Brain microvascular endothelial cell (primary cell): ENCODE data around the gene KCNJ12.

Experiments used
- DNase-seq: peaks from one replicate; pipeline ENCODE4 v3.0.0-alpha.2; 2020
- H3K27ac ChIP-seq: fragments of 250-450 bp; sonication (Bioruptor Pico); 2 replicates; pipeline ENCODE4 v1.5.1; 2020; ENCODE audit warnings: mild to moderate bottlenecking, moderate library complexity
- H3K27me3 ChIP-seq: fragments of 250-450 bp; sonication (Bioruptor Pico); replicated peaks from 2 replicates; pipeline ENCODE4 v1.5.1; 2020; ENCODE audit warnings: mild to moderate bottlenecking
- H3K36me3 ChIP-seq: fragments of 250-450 bp; sonication (Bioruptor Pico); replicated peaks from 2 replicates; pipeline ENCODE4 v1.5.1; 2020; ENCODE audit warnings: mild to moderate bottlenecking
- H3K4me3 ChIP-seq: 2 replicates; pipeline ENCODE4 v1.5.1; 2011; ENCODE audit warnings: low read depth, mild to moderate bottlenecking, control low read depth, low read length, moderate library complexity
- CTCF ChIP-seq: IDR thresholded peaks from 2 replicates; pipeline ENCODE4 v1.5.1; 2011; ENCODE audit warnings: low read depth, mild to moderate bottlenecking, moderate library complexity, low read length, control low read depth, inconsistent platforms; ENCODE audit errors: missing control alignments
- in situ Hi-C: cut with HindIII; loops from 2 replicates; pipeline ENCODE4 v1.10.0; 2017; ENCODE audit warnings: low sequenced_read_pairs, low pct_ligation_motif_present

The KCNJ12 gene

GRCh38 chr17:21388944-21389343 is 12.8 kb downstream of the KCNJ12 start:
- no peak overlapping the region for H3K27ac ChIP-seq
- DNase-seq: no peak
- H3K4me3 ChIP-seq: no peak overlapping the region
- in situ Hi-C loops: no loop called here
- H3K27me3 ChIP-seq: peaks cover 8% of the 10 kb centered on the region
- no peak for TF ChIP-seq CTCF
- H3K36me3 ChIP-seq: no peaks in the 10 kb centered on the region

- Histone ChIP-seq H3K27me3 (peaks cover 8% of the 10 kb centered on the region), H3K4me3 (no peak overlapping the region), H3K36me3 (no peaks in the 10 kb centered on the region), H3K27ac (no peak overlapping the region)
- DNase-seq: no peak
- TF ChIP-seq CTCF: no peak
- in situ Hi-C loops: no loop called here
Observed at GRCh38 chr17:21389394-21389793, 13.2 kb downstream of the KCNJ12 start.

DNA sequence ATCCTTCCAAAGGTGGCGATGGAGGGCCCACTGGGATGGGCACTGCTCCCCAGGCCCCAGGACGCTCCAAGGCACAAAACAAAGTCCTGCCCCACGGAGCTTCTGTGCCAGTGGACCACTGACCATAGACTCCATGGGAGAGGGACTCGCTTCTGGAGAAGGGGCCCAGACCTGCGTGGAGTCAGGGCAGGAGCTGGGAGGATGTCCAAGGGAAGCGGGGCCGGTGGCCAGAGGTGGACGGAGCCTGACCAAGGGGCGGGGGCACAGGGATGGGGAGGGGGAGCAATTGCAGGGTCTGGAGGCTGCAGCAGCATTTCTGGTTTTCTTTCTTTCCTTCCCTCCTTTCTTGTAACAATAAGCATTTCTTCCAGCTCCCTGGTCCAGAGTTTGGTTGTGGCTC is 14.1 kb downstream of the KCNJ12 start:
- no peak for TF ChIP-seq CTCF

GRCh38 chr17:21392266-21392665 is 16.1 kb downstream of the KCNJ12 start:
- Histone ChIP-seq H3K4me3 (no peak overlapping the region), H3K27me3 (peaks cover 8% of the 10 kb centered on the region), H3K27ac (no peak overlapping the region), H3K36me3 (no peaks in the 10 kb centered on the region)
- no peak for DNase-seq
- TF ChIP-seq CTCF: no peak
- in situ Hi-C loops: no loop called here

More for the DNA sequence above, 14.1 kb downstream of the KCNJ12 start:
- Histone ChIP-seq H3K27ac (no peak overlapping the region), H3K36me3 (no peaks in the 10 kb centered on the region), H3K4me3 (no peak overlapping the region), H3K27me3 (peaks cover 8% of the 10 kb centered on the region)
- in situ Hi-C loops: no loop called here
- DNase-seq: no peak

- no peaks in the 10 kb centered on the region for H3K36me3 ChIP-seq
- in situ Hi-C loops: no loop called here
- DNase-seq: peak; percentile 40
- no peak overlapping the region for H3K27ac ChIP-seq
- H3K27me3 ChIP-seq: no peaks in the 10 kb centered on the region
- no peak for TF ChIP-seq CTCF
- no peak overlapping the region for H3K4me3 ChIP-seq
Observed at GRCh38 chr17:21394265-21394664, 18.1 kb downstream of the KCNJ12 start.

GRCh38 chr17:21395764-21396163 is 19.6 kb downstream of the KCNJ12 start:
- DNase-seq: no peak
- in situ Hi-C loops: no loop called here
- no peak for TF ChIP-seq CTCF
- H3K27me3 ChIP-seq: no peaks in the 10 kb centered on the region
- no peak overlapping the region for H3K27ac ChIP-seq
- no peak overlapping the region for H3K4me3 ChIP-seq
- no peaks in the 10 kb centered on the region for H3K36me3 ChIP-seq
